ENCODE measurements around the gene MAP3K10. TPM values are rescaled to one million over a fixed set of nuclear protein-coding genes. Genes with fewer than 3 reads are reported as not detected.

MAP3K10 gene
- total and polyA plus RNA-seq, 3 donors from 2014 or later, result 23.1 to 35.0 (median 23.8) TPM

DNA sequence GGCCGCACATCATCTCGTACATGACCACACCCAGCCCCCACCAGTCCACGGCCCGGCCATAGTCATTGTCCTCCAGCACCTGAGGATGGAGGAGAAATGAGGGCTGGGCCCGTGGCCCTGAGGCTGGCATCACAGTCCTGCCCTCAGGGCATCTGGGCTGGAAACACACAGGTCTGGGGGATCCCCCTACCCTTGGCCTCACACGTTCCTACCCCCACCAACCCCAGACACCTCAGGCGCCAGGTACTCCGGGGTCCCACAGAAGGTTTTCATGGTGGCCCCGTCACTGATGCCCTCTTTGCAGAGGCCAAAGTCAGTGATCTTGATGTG lies 44.8 kb downstream of the MAP3K10 start:
- 92 to 98% methylated on average over 4 to 7 of the region's 9 CpGs for WGBS, 2 donors
- no peak for DNase-seq
- intact Hi-C loops (cut with DNase I; ENCODE audit: low total_unique reads), result no loop called here
- H3K27ac ChIP-seq, result no peak overlapping the region
- no peaks in the 10 kb centered on the region for H3K27me3 ChIP-seq
- H3K36me3 ChIP-seq (ENCODE audit: low read depth, missing control alignments), result no peaks in the 10 kb centered on the region
- H3K4me3 ChIP-seq, result no peak overlapping the region
- no peak for TF ChIP-seq POLR2A (IDR thresholded peaks at IDR 0.05)
- TF ChIP-seq, protein P1, sequence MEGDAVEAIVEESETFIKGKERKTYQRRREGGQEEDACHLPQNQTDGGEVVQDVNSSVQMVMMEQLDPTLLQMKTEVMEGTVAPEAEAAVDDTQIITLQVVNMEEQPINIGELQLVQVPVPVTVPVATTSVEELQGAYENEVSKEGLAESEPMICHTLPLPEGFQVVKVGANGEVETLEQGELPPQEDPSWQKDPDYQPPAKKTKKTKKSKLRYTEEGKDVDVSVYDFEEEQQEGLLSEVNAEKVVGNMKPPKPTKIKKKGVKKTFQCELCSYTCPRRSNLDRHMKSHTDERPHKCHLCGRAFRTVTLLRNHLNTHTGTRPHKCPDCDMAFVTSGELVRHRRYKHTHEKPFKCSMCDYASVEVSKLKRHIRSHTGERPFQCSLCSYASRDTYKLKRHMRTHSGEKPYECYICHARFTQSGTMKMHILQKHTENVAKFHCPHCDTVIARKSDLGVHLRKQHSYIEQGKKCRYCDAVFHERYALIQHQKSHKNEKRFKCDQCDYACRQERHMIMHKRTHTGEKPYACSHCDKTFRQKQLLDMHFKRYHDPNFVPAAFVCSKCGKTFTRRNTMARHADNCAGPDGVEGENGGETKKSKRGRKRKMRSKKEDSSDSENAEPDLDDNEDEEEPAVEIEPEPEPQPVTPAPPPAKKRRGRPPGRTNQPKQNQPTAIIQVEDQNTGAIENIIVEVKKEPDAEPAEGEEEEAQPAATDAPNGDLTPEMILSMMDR (IDR thresholded peaks at IDR 0.05), result no peak
- peaks cover 8% of the 10 kb centered on the region for H3K4me1 ChIP-seq
- no peaks in the 10 kb centered on the region for H3K9me3 ChIP-seq

DNA sequence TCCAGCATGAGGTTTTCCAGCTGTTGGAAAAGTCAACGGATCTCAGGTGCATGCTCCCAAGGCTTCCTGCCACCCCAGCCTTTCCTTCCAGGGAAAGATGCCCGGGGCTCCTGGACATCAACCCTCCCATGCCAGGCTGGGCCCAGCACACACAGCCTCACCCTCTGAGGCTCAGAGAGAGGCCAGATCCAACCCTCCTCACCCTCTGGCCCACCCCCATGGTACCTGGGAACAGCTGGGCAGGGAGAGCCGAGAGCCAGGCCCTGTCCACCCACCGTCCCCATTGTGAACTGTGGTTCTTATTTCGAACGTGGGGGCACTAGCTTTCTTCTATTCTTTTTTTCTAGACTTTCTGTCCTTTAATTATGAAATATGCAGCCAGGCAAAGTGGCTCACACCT lies 45.1 kb downstream of the MAP3K10 start:
- Histone ChIP-seq H3K4me1 (peaks cover 5% of the 10 kb centered on the region), H3K27me3 (no peaks in the 10 kb centered on the region), H3K4me3 (no peak overlapping the region), H3K9me3 (no peaks in the 10 kb centered on the region), H3K27ac (no peak overlapping the region), H3K36me3 (ENCODE audit: low read depth, missing control alignments) (no peaks in the 10 kb centered on the region)
- WGBS, 2 donors, result 86 to 96% methylated on average over 6 of the region's 6 CpGs
- TF ChIP-seq, protein P1 (IDR thresholded peaks at IDR 0.05), result no peak
- no peak for TF ChIP-seq POLR2A (IDR thresholded peaks at IDR 0.05)
- no peak for DNase-seq
- intact Hi-C loops (cut with DNase I; ENCODE audit: low total_unique reads), result no loop called here

DNA sequence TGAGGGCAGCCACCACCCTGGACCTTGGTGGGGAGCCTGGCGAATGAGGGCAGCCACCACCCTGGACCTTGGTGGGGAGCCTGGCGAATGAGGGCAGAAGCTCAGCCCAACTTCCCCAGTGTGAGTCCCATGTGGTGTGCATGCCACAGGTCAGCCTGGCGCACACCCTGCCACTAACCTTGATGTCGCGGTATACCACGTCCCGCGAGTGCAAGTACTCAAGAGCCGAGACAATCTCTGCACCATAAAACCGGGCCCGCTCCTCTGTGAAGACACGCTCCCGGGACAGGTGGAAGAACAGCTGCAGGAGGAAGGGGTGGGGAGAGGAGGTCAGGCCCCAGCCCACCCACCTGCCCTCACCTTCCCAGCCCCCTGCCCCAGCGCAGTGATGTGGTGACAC lies 46.6 kb downstream of the MAP3K10 start:
- no peak for TF ChIP-seq POLR2A (IDR thresholded peaks at IDR 0.05)
- TF ChIP-seq, protein P1 (IDR thresholded peaks at IDR 0.05), result no peak
- intact Hi-C loops (cut with DNase I; ENCODE audit: low total_unique reads), result no loop called here
- WGBS, 2 donors, result 95 to 96% methylated on average over 12 to 14 of the region's 14 CpGs
- Histone ChIP-seq H3K4me1 (peaks cover 14% of the 10 kb centered on the region), H3K9me3 (no peaks in the 10 kb centered on the region), H3K36me3 (ENCODE audit: low read depth, missing control alignments) (no peaks in the 10 kb centered on the region), H3K4me3 (no peak overlapping the region), H3K27me3 (no peaks in the 10 kb centered on the region), H3K27ac (no peak overlapping the region)
- no peak for DNase-seq

DNA sequence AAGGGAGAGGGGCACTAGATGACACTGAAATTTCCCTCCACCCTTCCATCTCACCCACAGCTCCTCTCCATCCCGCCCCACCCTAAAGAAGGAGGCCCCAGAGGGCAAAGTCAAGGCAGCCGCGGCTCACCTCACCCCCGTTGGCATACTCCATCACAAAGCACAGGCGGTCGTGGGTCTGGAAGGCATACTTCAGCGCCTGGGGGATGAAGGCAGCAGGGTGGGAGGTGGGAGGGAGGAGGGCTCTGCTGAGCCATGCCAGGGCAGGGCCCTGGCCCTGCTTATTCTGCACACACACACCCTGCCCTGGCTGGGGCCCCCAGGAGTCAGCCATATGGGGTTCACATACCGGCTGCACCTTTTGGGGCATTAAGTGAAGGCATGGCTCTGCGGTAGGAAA lies 47.5 kb downstream of the MAP3K10 start:
- DNase-seq, result no peak
- Histone ChIP-seq H3K27me3 (no peaks in the 10 kb centered on the region), H3K36me3 (ENCODE audit: low read depth, missing control alignments) (no peaks in the 10 kb centered on the region), H3K4me3 (no peak overlapping the region), H3K4me1 (peaks cover 22% of the 10 kb centered on the region), H3K9me3 (no peaks in the 10 kb centered on the region), H3K27ac (no peak overlapping the region)
- TF ChIP-seq POLR2A (IDR thresholded peaks at IDR 0.05), result no peak
- TF ChIP-seq, protein P1 (IDR thresholded peaks at IDR 0.05), result no peak
- intact Hi-C loops (cut with DNase I; ENCODE audit: low total_unique reads), result no loop called here
- 92 to 100% methylated on average over 2 to 9 of the region's 9 CpGs for WGBS, 2 donors

DNA sequence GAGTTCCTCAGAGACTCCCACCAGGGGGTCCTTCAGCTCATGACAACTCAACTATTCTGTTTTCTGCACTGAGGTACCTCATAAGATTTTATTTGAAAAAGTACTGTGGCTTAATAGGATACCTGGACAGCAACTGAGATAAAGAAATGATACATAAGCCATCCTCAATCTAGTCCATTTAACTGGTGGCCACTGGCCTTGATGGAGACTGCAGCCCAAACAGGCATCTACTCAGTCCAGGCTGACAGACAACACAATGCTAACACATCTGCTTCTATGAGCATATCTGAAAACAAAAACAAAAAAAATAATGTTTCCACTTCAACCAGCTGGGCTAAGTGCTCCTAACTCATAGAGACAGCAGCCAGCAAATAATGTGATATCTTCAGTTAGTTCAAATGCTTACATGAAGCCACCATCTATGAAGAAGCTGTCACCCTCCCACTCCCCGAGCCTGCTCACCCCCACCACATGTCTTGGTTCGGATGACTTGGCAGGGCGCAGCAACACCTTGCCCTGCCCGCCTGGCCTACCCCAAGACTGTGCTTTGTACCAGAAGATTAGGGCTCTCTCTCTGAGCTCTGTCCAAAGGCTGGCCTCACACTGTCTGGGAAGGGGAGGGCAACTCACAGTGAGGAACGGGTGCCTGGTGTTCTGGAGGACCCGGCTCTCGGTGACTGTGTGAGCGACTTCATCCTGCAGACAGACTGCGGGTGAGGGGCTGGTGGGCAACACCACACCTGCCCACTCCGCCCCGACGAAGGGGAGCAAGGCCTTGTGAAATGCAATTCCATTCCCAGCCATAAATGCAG lies 48.4 kb downstream of the MAP3K10 start:
- no peaks in the 10 kb centered on the region for H3K36me3 ChIP-seq (ENCODE audit: low read depth, missing control alignments)
- no peaks in the 10 kb centered on the region for H3K9me3 ChIP-seq
- DNase-seq, result no peak
- intact Hi-C loops (cut with DNase I; ENCODE audit: low total_unique reads), result no loop called here
- H3K27me3 ChIP-seq, result no peaks in the 10 kb centered on the region
- WGBS, 2 donors, result 90 to 92% methylated on average over 5 to 12 of the region's 12 CpGs
- H3K27ac ChIP-seq, result no peak overlapping the region
- no peak overlapping the region for H3K4me3 ChIP-seq
- H3K4me1 ChIP-seq, result peaks cover 22% of the 10 kb centered on the region
- TF ChIP-seq, protein P1 (IDR thresholded peaks at IDR 0.05), result no peak
- no peak for TF ChIP-seq POLR2A (IDR thresholded peaks at IDR 0.05)

All from testis (tissue), 3 donors.